Kidney (tissue), 14 donors: ENCODE measurements around the gene ANKRD65. TPM values are rescaled to one million over a fixed set of nuclear protein-coding genes. Genes with fewer than 3 reads are reported as not detected.

Source experiments
- DNase-seq, 5 donors: peaks; one replicate each; pipeline ENCODE4 v3.0.0-alpha.2; 2013 to 2020
- FAIRE-seq: peaks from 2 replicates; lab custom pipeline; 2012; peaks lifted over from hg19 to GRCh38; lab: Jason Lieb, UNC
- H3K27ac ChIP-seq, 2 donors: one replicate each; pipeline ENCODE4 v1.7.0; 2013; ENCODE audit warnings: low read depth in 2 of 2, low read length in 2 of 2, inconsistent platforms in 1 of 2
- H3K27me3 ChIP-seq: one replicate; pipeline ENCODE4 v1.7.1; 2013; ENCODE audit warnings: low read length, inconsistent platforms; ENCODE audit not compliant: control insufficient read depth, insufficient read depth
- H3K36me3 ChIP-seq, 3 donors: one replicate each; pipeline versions ENCODE4 v1.7.0 to v1.7.1; 2013; ENCODE audit warnings: low read length in 3 of 3, control low read depth in 1 of 3, inconsistent platforms in 1 of 3; ENCODE audit not compliant: insufficient read depth in 3 of 3, control insufficient read depth in 2 of 3
- H3K4me1 ChIP-seq, 3 donors: one replicate each; pipeline versions ENCODE4 v1.7.0 to v1.7.1; 2013; ENCODE audit warnings: low read length in 3 of 3, inconsistent platforms in 1 of 3, low read depth in 1 of 3; ENCODE audit not compliant: control insufficient read depth in 2 of 3, insufficient read depth in 2 of 3
- H3K4me3 ChIP-seq, 3 donors: one replicate each; pipeline versions ENCODE4 v1.7.0 to v1.8.1; 2013; ENCODE audit warnings: low read length in 3 of 3, control low read depth in 1 of 3, inconsistent platforms in 1 of 3
- H3K9ac ChIP-seq, 3 donors: one replicate each; pipeline versions ENCODE4 v1.7.0 to v1.7.1; 2013; ENCODE audit warnings: low read length in 3 of 3, control low read depth in 1 of 3, inconsistent platforms in 1 of 3
- H3K9me3 ChIP-seq, 3 donors: one replicate each; pipeline versions ENCODE4 v1.7.0 to v1.7.1; 2013; ENCODE audit warnings: low read length in 3 of 3, control low read depth in 1 of 3, inconsistent platforms in 1 of 3; ENCODE audit not compliant: control insufficient read depth in 2 of 3, insufficient read depth in 1 of 3
- intact Hi-C: fragments of 100-400 bp; cut with DNase I; formaldehyde crosslinking; loops from one replicate; pipeline ENCODE4 v1.11.1; 2022
- polyA plus RNA-seq: library from polyadenylated mRNA; stranded (reverse); fragments of 350-450 nt; fragmentation: Illumina TruSeq; extraction: RNeasy Lipid Tissue Mini Kit (QIAGEN cat#74804); gene quantifications from one replicate; pipeline ENCODE4 v1.2.3, GENCODE V29; 2014; ENCODE audit warnings: low read depth, low replicate concordance; ENCODE audit not compliant: insufficient read depth
- total RNA-seq: library from RNA; stranded (reverse); fragmentation: NEBNext Ultra II Directional; extraction: Animal tissue kit (Norgen Biotek cat#: 25700); gene quantifications from one replicate; pipeline ENCODE4 v1.2.1, GENCODE V29; 2021
- TF ChIP-seq, protein P1 (sequence below): IDR thresholded peaks from 3 replicates; pipeline ENCODE4 v1.5.1; 2012; ENCODE audit warnings: mild to moderate bottlenecking, moderate library complexity, borderline replicate concordance; ENCODE audit not compliant: insufficient read depth; ENCODE audit errors: extremely low read depth
- donor health status: control.
- donor health status: control.
- donor health status: control.
- donor health status: control.
- donor health status: control.
- donor health status: DM: yes; HTN: yes; CAD: no.
- donor health status: Normal renal cell carcinoma (clear cell type).

ANKRD65 gene
- total and polyA plus RNA-seq, 2 donors from 2014 or later = 5.2 to 7.1 TPM

DNA sequence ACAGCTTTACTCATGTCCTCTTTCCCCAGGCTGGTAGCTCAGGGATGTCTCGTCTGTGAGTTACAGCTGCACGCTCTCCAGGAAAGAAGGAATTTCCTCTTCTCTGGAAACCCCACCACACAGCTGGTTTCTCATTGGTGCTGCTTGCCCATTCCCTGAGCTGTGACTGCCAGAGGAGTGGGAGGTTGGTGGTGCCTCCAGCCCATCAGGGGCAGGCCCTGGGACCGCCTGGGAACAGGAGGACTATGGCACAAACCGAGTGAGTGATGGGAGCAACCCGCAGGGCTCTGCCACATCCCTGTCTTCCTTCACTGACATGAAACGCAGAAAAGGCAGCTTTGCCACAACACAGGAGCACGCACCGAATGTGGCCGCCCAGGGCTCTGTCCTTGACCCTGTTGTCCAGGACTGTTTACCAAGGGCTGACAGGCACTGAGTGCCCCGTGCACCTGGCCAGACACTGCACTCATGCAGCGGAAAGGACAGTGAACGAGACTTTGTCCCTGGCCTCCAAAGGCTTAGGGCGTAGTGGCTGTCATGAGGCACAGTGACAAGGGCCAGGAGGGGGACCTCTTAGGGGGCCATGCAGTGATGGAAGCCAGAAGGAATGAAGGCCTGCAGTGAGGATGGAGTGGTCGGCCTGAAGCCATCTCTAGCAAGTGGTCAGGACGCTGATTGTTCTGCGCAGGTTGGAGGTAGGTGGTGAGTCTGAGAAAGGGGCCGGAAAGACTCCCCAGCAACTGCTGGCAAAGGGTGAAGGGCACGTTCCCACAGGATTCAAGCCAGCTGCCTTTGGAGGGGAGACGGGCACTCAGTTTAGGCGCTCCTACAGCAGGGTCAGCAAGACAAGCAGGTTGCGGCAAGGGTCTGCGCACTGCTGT, 20.3 kb downstream of the ANKRD65 start:
- peak overlapping the region in 2 of 3 donors; percentile 77 to 93 for H3K9ac ChIP-seq
- H3K36me3 ChIP-seq = peaks cover 13 to 40% (median 21%) of the 10 kb centered on the region in 3 donors
- H3K4me1 ChIP-seq = peaks cover 4 to 23% (median 13%) of the 10 kb centered on the region in 3 donors
- intact Hi-C loops = no loop called here
- H3K4me3 ChIP-seq = peak overlapping the region; percentile 55 to 95 (median 89)
- DNase-seq (no peak), FAIRE-seq (no peak)
- no peak overlapping the region for H3K27ac ChIP-seq
- H3K9me3 ChIP-seq = no peaks in the 10 kb centered on the region
- TF ChIP-seq, protein P1, sequence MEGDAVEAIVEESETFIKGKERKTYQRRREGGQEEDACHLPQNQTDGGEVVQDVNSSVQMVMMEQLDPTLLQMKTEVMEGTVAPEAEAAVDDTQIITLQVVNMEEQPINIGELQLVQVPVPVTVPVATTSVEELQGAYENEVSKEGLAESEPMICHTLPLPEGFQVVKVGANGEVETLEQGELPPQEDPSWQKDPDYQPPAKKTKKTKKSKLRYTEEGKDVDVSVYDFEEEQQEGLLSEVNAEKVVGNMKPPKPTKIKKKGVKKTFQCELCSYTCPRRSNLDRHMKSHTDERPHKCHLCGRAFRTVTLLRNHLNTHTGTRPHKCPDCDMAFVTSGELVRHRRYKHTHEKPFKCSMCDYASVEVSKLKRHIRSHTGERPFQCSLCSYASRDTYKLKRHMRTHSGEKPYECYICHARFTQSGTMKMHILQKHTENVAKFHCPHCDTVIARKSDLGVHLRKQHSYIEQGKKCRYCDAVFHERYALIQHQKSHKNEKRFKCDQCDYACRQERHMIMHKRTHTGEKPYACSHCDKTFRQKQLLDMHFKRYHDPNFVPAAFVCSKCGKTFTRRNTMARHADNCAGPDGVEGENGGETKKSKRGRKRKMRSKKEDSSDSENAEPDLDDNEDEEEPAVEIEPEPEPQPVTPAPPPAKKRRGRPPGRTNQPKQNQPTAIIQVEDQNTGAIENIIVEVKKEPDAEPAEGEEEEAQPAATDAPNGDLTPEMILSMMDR = no peak
- H3K27me3 ChIP-seq = no peaks in the 10 kb centered on the region

DNA sequence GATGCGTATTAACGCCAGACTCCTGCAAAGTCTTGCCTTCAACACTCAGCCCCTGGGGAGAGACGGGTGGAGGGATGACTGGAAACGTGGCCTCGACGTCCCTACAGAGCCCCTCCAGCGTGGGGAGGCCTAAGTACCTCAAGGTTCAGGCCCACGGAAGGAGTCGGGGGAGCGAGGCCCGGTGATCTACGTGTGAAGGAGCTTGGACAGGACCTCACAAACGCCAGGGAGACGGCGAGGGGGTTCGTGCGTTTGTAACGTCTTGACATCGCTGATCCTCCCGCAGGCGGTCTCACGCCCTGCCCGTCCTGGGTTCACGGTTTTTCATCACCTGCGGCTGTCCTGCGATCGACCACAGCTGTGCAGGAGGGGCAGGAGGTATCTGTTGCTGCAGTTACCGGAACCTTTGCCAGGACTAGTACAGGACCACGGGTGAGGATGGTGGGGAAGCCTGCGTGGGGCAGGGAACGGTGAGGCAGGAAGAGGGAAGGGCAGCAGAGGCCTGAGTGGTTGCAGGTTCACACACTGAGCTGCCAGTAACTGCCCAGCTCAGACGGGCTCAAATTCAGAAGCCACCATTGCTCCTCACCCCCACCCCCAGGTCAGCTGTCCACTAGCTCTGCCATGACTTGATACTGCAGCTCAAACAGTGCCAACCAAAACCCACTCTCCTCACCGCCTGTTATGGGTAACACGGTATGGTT, 21.1 kb downstream of the ANKRD65 start:
- Histone ChIP-seq H3K9ac (peak overlapping the region; percentile 57 to 93 (median 77)), H3K4me3 (peak overlapping the region; percentile 55 to 95 (median 89)), H3K27me3 (no peaks in the 10 kb centered on the region), H3K27ac (peak overlapping the region; percentile 8 to 63), H3K4me1 (peaks cover 4 to 22% (median 13%) of the 10 kb centered on the region in 3 donors), H3K9me3 (no peaks in the 10 kb centered on the region), H3K36me3 (peaks cover 10 to 41% (median 20%) of the 10 kb centered on the region in 3 donors)
- FAIRE-seq (no peak), DNase-seq (peak in 1 of 5 donors; percentile 30)
- TF ChIP-seq, protein P1 = no peak
- intact Hi-C loops = no loop called here

DNA sequence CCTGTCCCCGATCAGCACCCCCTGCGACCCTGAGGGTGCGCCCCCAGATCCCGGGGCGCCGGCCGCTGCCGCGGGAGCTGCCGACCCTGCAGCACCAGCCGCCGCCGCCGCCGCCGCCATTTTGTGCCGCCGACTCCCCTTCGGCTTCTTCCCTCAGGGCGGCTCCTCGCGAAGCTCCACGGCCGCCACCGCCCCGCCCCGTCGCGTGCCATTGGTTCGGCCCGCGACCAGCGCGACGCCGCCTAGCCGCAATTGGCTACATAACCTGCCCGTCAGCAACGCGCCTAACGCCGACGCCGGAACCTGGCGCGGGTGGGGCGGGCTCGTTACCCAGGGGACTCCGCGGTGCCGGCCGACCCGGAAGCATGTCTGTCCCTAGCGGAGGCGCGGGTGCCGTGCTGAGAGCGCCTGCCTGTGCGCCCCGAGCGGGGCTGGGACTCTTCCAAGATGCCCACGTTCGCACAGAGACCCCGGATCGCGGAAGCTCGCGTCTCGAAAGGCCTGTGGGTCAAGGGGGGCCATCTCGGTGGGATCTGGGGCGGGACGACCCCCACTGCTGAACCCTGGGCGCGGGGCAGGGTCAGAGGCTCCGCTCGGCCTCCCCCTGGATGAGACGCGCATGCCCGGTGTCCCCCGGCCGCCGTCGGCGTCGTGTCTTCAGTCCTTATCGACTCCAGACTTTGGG, 21.7 kb downstream of the ANKRD65 start, which contains the start of gene CCNL2:
CCNL2 (minus strand) TSS at position 149 of the 685 bp plus-strand sequence; CDS start at position 120, 29 bp downstream.
- H3K9me3 ChIP-seq = no peaks in the 10 kb centered on the region
- H3K9ac ChIP-seq = peak within 1 kb of the TSS; percentile 77 to 93 (median 79)
- H3K27me3 ChIP-seq = no peaks in the 10 kb centered on the region
- TF ChIP-seq, protein P1 = peak; percentile 44
- H3K36me3 ChIP-seq = peaks cover 10 to 37% (median 21%) of the 10 kb centered on the region in 3 donors
- intact Hi-C loops = no loop called here
- H3K27ac ChIP-seq = peak within 1 kb of the TSS; percentile 63 to 70
- no peak for FAIRE-seq
- H3K4me3 ChIP-seq = peak within 1 kb of the TSS; percentile 86 to 95 (median 89)
- H3K4me1 ChIP-seq = peaks cover 4 to 22% (median 13%) of the 10 kb centered on the region in 3 donors
- DNase-seq = peak; percentile 99 to 100 (median 99)
